Activated T-cell treated with anti-CD3 and anti-CD28 coated beads for 48 hours (primary cell): ENCODE results near the gene BCAR3.

Source experiments
- DNase-seq: peaks from one replicate; pipeline ENCODE4 v3.0.0-alpha.2; 2020; ENCODE audit warnings: low read depth

The BCAR3 gene

DNA sequence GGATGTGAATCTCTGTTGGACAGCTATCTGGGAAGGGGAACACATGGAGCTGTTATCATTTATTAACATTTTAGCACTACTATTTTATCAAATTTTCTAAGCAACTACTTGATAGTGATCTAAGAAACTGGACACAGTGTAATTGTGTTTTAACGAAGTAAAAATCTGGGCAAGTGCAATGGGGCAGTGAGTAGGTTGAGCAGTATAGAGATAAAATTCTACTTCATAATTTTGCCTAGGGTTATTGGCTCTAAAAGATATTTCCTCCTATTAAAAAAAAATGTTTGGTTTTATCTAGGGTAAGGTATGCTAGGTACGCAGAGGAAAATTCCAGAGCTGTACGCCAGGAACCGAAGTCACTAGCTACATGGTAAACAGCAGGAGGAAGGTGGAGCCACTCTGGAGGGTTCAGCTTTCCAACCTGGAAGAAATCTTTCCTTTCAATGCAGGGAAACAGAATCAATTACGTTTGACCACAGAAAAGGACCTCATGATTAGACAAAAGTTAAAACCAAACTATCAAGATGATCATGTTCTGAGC is 43.3 kb downstream of the BCAR3 start:
- DNase-seq: no peak

DNA sequence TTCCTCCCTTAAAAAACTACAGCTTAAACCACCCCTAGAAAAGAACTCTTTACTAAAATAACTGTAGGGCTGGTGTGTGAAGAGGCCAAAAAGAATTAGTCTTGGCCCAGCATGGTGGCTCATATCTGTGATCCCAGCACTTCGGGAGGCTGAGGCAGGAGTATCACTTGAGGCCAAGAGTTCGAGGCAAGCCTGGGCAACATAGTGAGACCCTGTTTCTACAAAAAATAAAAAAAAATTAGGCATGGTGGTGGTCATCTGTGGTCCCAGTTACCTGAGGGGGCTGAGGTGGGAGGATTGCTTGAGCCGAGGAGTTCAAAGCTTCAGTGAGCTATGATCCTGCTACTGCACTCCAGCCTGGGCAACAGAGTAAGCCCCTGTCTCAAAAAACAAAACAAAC is 44.9 kb downstream of the BCAR3 start:
- DNase-seq: no peak

DNA sequence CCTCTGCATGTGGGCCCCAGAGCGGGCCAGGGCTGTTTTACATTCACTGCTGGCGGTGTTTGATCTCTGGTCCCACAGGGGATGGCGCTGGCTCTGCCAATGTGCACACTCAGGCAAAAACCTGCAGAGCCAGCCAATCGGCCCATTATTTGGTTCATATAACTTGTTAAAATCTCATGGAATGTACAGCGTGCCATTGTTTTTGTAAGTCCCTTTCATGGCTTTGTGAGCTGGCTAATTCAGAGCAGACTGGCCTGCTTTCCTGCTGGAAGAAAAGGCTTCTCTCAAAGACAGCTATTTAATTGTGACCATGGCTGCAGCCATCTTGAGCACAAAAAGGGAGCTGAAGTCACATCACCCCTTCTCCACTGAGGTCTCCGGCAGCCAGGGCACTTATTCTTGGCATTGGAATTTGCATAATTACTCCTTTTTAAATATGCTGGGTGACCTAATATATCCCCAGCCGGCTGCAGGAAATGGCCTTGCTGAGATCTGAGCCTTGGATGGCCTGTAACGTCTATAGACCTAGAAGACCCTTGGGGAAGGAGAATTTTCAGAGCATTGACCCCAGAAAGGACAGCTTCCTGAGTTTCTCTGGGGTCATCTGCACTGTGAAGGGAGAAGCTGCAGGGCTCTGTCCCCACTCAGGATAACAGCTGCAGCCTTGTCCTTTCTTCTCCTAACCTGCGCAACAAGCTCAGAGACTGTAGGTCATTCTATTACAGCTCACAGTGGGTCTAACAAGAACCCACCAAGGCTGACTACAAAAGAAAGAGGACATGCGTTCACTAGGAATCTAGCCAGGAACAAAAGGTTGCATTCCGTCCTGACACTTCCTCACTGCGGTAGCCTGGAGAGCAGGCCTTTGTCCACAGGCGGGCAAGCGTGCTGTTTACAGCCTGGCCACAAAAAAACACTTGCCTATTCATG is 45.8 kb downstream of the BCAR3 start:
- no peak for DNase-seq

DNA sequence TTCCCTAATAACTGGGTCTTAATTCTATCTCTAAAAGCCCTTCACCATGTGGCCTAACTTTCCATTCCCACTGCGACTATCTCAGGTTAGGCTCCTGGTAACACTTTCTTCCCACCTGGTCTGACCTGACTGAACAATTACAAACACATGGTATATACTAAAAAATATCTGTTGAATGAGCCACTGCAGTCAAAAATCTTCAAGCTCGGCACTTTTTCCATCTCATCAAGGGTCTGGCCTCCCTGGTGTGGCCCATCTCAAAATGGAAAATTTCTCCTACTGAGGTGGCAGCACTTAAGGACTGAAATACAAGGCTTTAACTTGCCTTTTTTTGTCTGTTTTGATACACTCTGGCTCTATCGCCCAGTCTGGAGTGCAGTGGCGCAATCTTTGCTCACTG is 48.3 kb downstream of the BCAR3 start:
- DNase-seq: no peak

DNA sequence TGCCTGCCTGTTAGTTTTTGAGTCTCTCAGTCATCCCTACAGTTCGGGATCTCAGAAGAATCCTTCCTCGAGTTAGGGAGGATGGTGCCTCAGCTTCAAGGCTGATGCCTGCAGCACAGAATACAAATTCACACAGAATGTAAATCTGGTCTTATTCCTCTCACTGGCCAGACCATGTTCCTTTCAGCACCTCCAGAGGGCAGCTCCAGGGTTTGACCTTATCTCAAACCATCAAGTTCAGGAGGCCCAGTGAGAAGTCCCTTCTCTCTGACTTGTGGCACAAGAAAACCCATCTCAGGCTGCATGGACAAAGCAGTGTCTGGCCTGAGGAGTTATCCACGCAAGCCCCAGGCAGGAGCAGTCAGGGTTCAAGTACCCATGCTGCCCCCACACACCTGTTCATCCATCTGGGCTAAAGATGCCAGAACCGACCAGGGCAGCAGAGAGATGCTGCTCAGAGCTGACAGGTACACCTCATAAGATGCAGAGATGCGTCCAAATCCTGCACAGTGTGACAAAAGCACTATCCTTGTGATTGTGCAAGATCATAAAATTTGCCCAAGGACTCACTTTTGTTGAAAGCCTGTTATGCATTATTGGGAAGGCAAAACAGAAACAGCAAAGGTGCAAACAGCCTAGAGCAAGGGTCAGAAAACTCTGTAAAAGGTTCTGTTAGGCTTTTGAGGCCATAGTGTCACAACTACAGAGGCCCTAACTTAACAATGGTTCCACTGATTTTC is 49.8 kb downstream of the BCAR3 start:
- no peak for DNase-seq

DNA sequence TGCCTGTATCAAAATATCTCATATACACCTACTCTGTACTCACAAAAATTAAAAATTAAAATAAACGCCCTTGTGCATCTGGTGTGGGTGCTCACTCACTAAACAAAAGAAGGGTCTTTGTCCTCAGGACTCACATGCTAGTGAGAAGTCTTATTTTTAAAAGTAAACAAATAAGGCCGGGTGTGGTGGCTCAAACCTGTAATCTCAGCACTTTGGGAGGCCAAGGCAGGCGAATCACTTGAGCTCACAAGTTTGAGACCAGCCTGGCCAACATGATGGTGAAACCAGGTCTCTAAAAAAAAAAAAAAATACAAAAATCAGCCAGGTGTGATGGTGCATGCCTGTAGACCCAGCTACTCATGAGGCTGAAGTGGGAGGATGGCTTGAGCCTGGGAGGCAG is 51.5 kb downstream of the BCAR3 start:
- no peak for DNase-seq

DNA sequence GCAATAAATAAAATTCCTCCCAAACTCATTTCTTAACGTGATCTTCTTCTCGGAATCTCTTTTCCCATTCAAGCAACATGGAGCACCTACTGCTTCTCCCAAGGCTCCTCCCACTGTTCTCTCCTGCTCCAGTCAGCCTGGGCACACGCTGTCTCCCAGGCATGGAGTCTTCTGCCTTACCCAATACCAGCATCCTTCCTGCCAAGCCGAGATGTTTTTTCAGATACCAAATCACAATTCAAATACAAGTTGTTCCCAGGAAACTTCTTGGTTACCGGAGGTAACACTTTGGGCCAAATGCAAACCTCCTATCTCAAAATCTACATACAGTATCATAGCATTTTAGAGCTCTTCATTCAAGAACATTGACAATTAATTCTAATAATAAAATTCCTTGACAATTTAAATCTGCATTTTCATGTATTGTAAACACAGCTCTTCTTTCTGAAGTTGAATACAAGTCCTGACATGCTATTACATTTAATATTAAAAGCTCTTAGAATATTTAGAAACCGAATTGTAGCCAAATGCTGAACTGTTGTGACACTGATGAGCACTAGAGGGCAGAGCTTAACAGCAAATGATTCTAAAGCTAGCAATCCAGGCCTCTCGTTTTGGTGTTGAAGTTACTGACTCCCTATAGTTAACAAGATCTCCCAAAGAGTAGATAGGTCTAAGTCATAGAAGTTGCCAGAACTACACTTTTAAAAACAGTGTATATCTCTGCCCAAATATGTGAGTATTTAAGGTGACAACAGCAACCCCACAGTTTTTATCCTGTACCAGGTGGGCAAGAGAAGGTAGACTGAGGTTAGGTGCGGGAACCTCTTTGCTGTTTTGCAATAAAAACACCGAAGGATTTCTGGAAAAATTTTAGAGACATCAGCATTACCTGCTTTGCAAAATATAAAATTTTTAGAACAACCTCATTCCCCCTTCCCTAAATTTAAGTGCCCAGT is 52.3 kb downstream of the BCAR3 start:
- DNase-seq: no peak

DNA sequence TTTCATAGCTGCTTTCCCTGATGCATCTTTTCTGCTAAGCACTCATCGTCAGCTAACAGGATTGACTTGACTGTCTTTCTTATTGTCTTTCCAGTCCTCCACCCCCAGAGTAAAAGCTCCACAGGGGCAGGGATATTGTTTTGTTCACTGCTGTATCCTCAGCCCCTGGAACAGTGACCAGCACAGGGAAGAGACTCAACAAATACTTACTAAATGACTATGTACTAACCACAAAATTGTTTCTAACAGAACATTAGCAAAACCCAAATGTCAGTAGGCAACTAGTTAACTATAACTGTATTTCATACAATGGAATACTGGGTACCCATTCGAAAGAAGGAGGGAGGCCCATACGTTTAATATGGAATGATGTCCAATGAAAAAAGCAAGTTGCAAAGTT is 53.0 kb downstream of the BCAR3 start:
- no peak for DNase-seq

DNA sequence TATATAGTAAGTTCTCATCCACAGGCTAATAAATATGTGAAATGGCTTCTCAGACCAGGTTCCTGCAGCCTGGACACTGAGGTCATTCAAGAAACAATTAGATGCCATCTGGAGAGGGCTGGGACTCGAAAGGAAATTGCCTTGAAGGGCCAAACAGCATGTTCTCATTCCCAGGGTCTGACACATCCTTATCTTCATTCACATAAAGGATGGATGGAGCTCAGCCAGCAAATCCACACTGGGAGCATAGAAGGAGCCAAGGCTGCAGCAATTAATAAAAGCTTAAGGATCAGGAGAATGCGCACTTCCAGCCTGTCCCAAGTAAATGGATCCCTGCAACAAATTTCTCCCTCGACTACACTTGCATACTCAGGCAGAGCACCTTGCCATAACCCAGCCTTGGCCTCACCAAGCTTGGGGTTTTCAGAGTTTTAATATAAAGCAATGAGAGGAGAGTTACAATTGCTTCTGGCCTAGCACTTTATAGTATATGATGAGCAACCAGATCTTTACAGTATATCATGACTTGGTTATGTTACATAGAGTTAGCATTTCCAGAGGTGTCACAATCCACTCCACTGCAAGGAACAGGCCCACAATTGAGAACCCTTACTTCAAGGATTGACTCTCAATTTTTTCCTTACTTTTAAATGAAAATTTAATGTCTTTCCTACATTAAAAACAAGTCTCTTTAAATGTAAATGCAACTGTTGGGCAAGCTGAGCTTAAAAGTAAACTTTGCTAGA is 55.9 kb downstream of the BCAR3 start:
- no peak for DNase-seq

DNA sequence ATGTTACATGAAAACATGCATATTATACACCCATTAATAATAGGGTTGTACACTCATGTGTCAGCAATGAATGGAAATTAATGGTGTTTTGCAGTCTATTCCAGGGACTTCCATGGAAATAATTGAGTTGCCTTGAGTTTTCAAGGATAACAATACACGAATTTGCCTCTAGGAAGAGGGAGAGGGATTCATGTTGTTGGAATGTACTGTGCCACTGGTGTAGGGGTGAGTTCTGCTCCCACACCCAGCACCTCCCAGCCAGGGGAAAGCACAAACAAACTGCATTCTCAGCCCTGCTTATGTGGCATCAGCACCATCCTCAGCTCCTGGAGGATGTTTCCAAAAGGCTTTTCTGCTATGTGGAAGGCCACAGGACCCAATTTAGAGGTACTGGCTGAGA is 57.8 kb downstream of the BCAR3 start:
- DNase-seq: no peak

DNA sequence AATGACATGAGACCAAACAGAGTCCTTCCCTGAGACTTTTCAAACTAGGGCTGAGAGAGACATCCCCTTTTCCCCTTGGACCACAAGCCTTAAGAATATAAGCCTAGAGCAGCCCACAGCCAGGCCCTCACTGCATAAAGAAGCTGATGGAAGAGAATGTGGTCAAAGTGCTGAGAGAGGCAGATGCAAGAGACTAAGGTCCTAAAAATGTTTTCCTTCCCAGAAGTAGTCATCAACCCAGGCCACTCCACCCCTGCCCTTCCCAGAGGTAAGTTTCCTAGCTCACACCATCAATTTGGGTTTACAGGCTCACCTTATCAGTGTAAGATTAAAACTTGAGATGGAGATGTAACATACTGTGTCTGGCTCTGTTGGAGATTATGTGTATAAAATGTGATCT is 58.2 kb downstream of the BCAR3 start:
- DNase-seq: no peak

DNA sequence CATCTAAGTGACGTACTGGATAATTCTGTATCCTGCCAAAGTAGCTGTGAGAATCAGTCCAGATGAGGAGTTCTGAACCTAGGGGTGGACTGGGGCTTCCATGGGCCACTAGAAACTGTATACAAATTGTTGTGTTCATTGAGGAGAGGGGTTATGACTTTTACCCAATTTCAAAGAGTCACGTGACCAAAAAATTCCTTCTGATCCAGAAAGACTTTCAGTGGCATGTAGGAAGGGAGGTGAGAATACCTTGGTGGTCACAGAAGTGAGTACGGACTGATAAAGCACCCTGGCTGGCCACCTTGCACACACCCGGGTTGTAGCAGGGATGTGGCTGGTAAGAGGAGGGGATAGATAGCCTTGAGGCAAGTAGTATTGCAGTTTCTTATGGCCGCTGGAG is 60.4 kb downstream of the BCAR3 start:
- DNase-seq: no peak

DNA sequence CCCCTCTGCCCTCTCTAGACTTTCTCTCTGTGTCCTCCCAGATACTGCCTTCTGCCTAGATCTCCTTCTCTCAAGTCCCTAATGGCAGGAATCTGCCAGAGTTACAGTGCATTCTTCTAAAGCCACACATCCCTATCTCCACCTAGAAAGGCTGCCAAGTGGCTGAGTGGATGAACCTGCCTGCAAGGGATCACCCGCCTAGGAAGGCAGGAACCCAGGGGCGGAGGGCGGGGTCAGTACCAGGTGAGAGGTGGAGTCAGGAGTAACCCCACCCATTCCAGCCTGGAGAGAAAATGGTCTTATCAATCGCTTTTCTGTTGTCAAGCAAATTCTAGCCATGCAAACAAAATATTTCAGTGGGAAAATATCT is 60.8 kb downstream of the BCAR3 start:
- no peak for DNase-seq

DNA sequence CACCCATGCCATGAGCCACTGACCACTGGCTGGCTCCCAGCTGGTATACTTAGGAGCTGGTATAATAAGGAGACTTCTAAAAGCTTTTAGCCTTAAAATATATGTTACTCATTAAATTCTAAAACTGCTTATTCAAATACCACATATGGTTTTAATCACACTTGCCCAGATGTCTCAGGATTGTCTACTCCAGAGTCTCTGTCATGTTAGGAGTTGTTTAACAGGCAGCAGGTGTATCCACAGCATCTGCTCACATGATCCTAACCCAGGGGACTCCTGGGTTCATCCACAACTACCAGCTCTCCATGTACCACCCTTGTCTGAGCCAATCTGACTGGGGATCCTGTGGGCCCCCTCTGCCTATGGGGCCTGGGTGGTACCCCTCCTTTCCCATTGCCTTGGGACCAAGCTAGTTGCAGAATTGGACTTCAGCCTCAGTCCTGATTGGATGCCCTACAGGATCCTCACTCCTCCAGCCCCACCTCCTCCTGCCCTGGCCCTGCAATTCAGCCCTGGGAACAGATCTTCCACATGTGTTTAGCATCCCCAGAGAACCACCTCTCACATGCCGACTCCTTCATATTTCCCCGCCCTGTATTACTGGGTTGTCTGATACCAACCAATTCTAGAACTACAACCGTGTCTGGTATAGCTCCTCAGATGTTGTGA is 61.3 kb downstream of the BCAR3 start:
- DNase-seq: no peak

DNA sequence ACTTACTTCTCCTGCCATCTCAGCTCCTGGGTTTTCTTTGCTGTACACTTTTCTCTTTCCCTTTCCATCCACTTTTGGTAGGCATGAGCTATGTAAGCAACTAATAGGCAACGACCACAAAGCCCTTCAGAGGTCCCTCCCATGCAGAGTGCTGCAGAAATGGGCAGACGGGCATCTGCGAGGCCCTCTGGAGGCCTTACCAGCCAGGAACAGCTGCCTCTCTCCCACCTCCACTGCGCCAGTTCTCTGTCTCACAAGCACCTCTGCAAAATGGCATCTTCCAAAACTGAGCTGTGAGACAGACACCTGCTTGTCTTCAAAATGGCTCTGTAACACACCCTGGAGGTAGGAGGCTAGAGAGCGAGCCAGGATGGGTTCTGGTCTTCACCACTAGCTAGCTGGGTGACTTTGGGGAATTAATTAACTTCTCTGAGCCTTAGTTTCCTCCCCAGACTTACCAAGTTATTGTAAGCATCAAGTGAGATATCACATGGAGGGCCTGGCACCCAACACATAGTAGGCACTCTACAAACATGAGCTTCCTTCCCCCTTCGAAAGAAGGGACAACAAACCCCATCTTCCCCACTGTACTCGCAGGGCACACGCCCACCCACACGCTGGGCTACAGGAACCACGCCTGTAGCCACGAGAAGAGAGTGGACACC is 62.0 kb downstream of the BCAR3 start:
- DNase-seq: no peak

DNA sequence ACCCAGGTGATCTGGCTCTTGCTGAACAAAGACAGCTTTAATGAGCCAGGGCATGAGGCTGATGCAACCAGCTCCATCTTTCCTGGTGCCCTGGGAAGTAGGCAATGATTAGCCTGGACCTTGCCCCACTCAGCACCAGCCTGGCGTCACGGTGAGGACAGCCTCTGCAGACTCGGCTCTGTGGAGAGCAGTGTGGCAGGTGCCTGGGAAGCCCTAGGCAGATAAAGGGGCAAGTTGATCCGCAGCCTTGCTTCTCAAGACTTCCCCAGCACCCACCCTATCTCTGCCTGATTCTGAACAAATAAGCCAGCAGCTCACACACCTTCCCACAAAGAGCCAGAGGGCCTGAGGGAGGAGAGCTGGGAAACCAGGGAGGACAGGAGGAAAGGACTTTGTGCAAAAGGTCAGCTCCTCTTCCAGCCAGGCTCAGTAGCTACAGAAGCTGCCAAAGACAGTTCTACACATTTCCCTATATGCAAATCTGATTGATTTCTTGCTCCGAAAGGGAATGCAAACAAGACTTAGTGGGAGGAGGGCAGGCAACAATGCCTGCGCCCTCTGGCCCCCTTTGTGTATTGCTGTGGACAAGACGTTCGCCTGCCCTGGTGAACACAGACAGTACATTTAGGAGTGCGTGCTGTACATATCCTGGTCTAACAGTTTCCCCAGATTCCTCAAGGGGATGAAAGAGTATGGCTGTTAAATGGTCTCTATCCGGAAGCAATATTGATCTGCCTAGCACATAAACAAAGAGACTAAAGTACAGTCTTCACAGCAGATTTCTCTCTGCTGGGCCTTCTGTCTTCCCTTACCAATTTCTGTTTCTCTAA is 63.8 kb downstream of the BCAR3 start:
- DNase-seq: no peak

DNA sequence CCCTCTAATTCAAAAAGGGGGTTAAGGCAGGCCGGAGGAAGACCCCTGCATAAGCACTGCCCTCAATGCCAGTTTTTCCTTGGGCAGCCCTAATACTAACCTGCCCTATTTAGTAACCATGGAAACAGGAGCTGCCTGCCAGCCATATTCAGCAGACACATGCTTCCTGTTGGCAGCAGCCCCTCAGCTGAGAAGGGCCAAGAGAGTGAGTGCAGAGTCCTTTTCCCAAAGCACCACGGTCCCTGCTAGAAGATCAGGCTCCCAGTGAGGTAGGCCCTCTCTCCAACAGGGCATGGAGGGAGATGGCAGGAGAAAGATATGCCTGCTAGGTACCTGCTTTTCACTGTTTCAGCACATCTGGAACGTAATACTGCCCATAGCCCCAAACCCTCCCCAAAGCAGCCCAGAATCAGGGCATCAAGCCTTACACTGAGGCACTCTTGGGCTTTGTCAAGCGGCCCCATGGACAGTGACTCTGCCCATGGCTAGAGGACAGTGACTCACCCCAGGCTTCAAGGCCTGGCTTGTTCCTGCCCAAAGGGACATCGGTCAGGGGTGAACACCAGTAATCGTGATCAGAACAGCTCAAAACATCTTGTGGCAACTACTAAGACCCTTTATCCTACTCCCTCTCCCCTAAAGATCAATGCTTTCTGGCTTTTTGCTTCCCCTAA is 64.5 kb downstream of the BCAR3 start:
- no peak for DNase-seq

DNA sequence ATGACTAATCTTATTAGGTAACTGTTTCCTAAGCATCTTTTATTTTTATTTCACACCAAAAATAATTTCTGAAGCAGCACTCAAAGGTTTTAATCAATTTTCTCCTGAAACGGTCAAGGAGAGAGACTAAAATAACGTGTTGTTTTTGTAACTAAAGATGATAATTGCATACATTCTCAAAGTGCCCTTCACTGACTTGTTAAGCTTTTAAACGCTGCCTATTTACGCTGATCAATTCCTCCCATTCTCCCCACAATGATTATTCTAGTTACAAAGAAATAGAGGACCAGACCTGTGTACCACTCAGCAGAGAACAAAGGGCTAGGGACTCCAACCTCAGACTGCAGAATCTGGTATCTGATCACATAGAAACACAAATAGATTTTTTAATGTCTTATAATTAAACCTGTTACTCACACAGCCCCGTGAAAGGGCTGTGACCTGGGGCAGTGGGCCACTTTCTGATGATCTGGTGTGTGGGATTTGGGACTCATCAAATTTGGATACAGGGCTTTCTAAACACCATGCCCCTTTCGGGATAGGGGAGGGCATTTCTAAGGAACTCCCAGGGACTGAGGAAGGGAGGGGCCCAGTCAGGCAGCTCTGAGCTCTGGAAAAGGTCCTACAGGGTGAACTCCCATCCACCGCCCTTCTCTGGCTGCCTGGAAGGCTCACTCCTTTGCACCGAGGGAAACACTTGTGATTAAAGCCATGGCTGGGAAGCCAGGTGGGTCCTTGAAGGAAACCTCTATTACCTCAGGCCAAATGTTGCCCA is 65.2 kb downstream of the BCAR3 start:
- DNase-seq: no peak
